ENCODE results near the gene UBE2S.

Gene UBE2S

GRCh38 chr19:55387736-55388497 lies 19.7 kb downstream of the UBE2S start:
- Histone ChIP-seq H3K9me3 (replicated peaks in 1 of 11) (no peaks in the 10 kb centered on the region), H3K4me3 (peak overlapping the region; percentile 81 to 99 (median 94)), H3K4me1 (peaks cover 54 to 76% (median 72%) of the 10 kb centered on the region in 10 experiments), H4K20me1 (peaks cover 67 to 71% (median 71%) of the 10 kb centered on the region in 11 experiments), H3K4me2 (peak overlapping the region; percentile 95 to 100 (median 99)), H3K9ac (peak overlapping the region; percentile 90 to 99 (median 96)), H3K36me3 (peaks cover 51 to 65% (median 58%) of the 10 kb centered on the region in 11 experiments), H3K27ac (peak overlapping the region in 9 of 11 experiments; percentile 85 to 95 (median 92); a peak in 14 of 22 replicates), H3K27me3 (no peaks in the 10 kb centered on the region)
- no peak for TF ChIP-seq Cebpa-rat (IDR thresholded peaks at IDR 0.05)

- Histone ChIP-seq H3K27me3 (no peaks in the 10 kb centered on the region), H3K4me2 (peak overlapping the region; percentile 95 to 100 (median 99)), H3K9ac (peak overlapping the region; percentile 90 to 99 (median 96)), H3K36me3 (peaks cover 51 to 54% (median 53%) of the 10 kb centered on the region in 11 experiments), H4K20me1 (peaks cover 56 to 58% (median 57%) of the 10 kb centered on the region in 11 experiments), H3K4me3 (peak overlapping the region; percentile 81 to 99 (median 94)), H3K27ac (peak overlapping the region; percentile 79 to 95 (median 92)), H3K4me1 (peaks cover 62 to 79% (median 73%) of the 10 kb centered on the region in 10 experiments), H3K9me3 (replicated peaks in 1 of 11) (no peaks in the 10 kb centered on the region)
- no peak for TF ChIP-seq Cebpa-rat (IDR thresholded peaks at IDR 0.05)
Observed at GRCh38 chr19:55386493-55386971, 21.1 kb downstream of the UBE2S start.

- H3K9ac ChIP-seq: peak within 1 kb of the TSS; percentile 90 to 99 (median 96)
- H3K36me3 ChIP-seq: peaks cover 45 to 49% (median 46%) of the 10 kb centered on the region in 11 experiments
- no peaks in the 10 kb centered on the region for H3K27me3 ChIP-seq
- peak within 1 kb of the TSS; percentile 85 to 95 (median 92) for H3K27ac ChIP-seq
- peak within 1 kb of the TSS; percentile 81 to 99 (median 94) for H3K4me3 ChIP-seq
- H3K4me2 ChIP-seq: peak within 1 kb of the TSS; percentile 97 to 100 (median 100)
- no peak for TF ChIP-seq Cebpa-rat (IDR thresholded peaks at IDR 0.05)
- peaks cover 50 to 51% (median 51%) of the 10 kb centered on the region in 11 experiments for H4K20me1 ChIP-seq
- peaks cover 59 to 74% (median 66%) of the 10 kb centered on the region in 10 experiments for H3K4me1 ChIP-seq
- H3K9me3 ChIP-seq (replicated peaks in 1 of 11): no peaks in the 10 kb centered on the region
Observed at GRCh38 chr19:55385724-55386492, 21.7 kb downstream of the UBE2S start, which contains the start of gene RPL28. Gene RPL28, plus strand, starts transcription at chr19:55385932. Its CDS starts 426 bp downstream, at chr19:55386358.

- peak overlapping the region; percentile 90 to 99 (median 96) for H3K9ac ChIP-seq
- H3K4me1 ChIP-seq: peaks cover 53 to 66% (median 58%) of the 10 kb centered on the region in 10 experiments
- no peaks in the 10 kb centered on the region for H3K27me3 ChIP-seq
- H3K27ac ChIP-seq: peak overlapping the region; percentile 85 to 95 (median 92)
- TF ChIP-seq Cebpa-rat (IDR thresholded peaks at IDR 0.05): no peak
- H3K4me2 ChIP-seq: peak overlapping the region; percentile 95 to 100 (median 100)
- H4K20me1 ChIP-seq: peaks cover 42 to 44% (median 43%) of the 10 kb centered on the region in 11 experiments
- no peaks in the 10 kb centered on the region for H3K9me3 ChIP-seq (replicated peaks in 1 of 11)
- H3K4me3 ChIP-seq: peak overlapping the region; percentile 81 to 99 (median 94)
- peaks cover 37 to 41% (median 39%) of the 10 kb centered on the region in 11 experiments for H3K36me3 ChIP-seq
Observed at GRCh38 chr19:55384920-55385723, 22.5 kb downstream of the UBE2S start.

GRCh38 chr19:55384131-55384919 lies 23.3 kb downstream of the UBE2S start, which contains the start of gene TMEM238:
Gene TMEM238, minus strand, starts transcription at chr19:55384292. Its CDS starts 33 bp downstream, at chr19:55384259.
- Histone ChIP-seq H3K9ac (peak within 1 kb of the TSS; percentile 90 to 99 (median 96)), H3K36me3 (peaks cover 29 to 33% (median 31%) of the 10 kb centered on the region in 11 experiments), H3K27me3 (no peaks in the 10 kb centered on the region), H3K4me3 (peak within 1 kb of the TSS; percentile 81 to 99 (median 94)), H3K9me3 (replicated peaks in 1 of 11) (no peaks in the 10 kb centered on the region), H3K27ac (peak within 1 kb of the TSS; percentile 85 to 95 (median 92)), H3K4me2 (peak within 1 kb of the TSS; percentile 95 to 100 (median 100)), H4K20me1 (peaks cover 34 to 36% (median 35%) of the 10 kb centered on the region in 11 experiments), H3K4me1 (peaks cover 45 to 58% (median 50%) of the 10 kb centered on the region in 10 experiments)
- no peak for TF ChIP-seq Cebpa-rat (IDR thresholded peaks at IDR 0.05)

- no peaks in the 10 kb centered on the region for H3K9me3 ChIP-seq (replicated peaks in 1 of 11)
- peak overlapping the region; percentile 95 to 100 (median 100) for H3K4me2 ChIP-seq
- peaks cover 26 to 27% (median 27%) of the 10 kb centered on the region in 11 experiments for H4K20me1 ChIP-seq
- H3K27ac ChIP-seq: peak overlapping the region; percentile 85 to 95 (median 92)
- peak overlapping the region; percentile 81 to 99 (median 94) for H3K4me3 ChIP-seq
- peaks cover 21 to 25% (median 22%) of the 10 kb centered on the region in 11 experiments for H3K36me3 ChIP-seq
- H3K4me1 ChIP-seq: peaks cover 37 to 50% (median 42%) of the 10 kb centered on the region in 10 experiments
- no peak for TF ChIP-seq Cebpa-rat (IDR thresholded peaks at IDR 0.05)
- H3K27me3 ChIP-seq: no peaks in the 10 kb centered on the region
- H3K9ac ChIP-seq: peak overlapping the region; percentile 90 to 99 (median 96)
Observed at GRCh38 chr19:55383279-55384130, 24.1 kb downstream of the UBE2S start.

All from BLaER1 treated with 17β-estradiol and CSF1 and Interleukin-3, amounts not matched to agents 10 nM and 100 nM (cell line).